ENCODE data around the gene PALM2AKAP2.

PALM2AKAP2 gene

GRCh38 chr9:109779711-109780452, at the start of gene PALM2AKAP2:
PALM2AKAP2 (plus strand) TSS chr9:109780198; CDS start chr9:109780489, 291 bp downstream.
- TF ChIP-seq ZNF274 (IDR thresholded peaks at IDR 0.05; ENCODE audit: low read depth, low read length), result no peak
- peak within 1 kb of the TSS; percentile 26; the same call in 1 of the 2 replicates for H3K4me3 ChIP-seq (ENCODE audit: low read length)

DNA sequence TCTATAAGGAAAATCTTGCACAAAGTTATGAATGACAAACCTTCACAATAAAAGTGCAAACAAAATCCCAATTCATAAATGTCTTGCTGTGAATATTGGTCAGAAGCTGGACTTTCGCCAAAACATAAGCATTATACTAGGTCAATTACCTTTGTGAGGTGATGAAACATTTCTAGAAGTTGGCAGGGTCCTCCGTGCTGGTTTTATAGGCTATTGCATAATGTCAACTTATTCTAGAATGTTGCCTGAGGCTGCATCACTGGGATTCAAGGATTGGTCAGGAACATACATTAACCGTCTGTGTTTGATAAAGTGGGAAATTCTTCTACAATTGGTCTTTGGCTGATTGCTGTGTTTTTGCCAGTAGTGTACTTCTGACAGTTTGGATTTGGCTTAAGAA, 49.8 kb upstream of the PALM2AKAP2 start:
- no peak overlapping the region for H3K4me3 ChIP-seq (ENCODE audit: low read length)
- no peak for TF ChIP-seq ZNF274 (IDR thresholded peaks at IDR 0.05; ENCODE audit: low read depth, low read length)

GRCh38 chr9:109733690-109734089, 46.3 kb upstream of the PALM2AKAP2 start:
- H3K4me3 ChIP-seq (ENCODE audit: low read length), result no peak overlapping the region
- TF ChIP-seq ZNF274 (IDR thresholded peaks at IDR 0.05; ENCODE audit: low read depth, low read length), result no peak

DNA sequence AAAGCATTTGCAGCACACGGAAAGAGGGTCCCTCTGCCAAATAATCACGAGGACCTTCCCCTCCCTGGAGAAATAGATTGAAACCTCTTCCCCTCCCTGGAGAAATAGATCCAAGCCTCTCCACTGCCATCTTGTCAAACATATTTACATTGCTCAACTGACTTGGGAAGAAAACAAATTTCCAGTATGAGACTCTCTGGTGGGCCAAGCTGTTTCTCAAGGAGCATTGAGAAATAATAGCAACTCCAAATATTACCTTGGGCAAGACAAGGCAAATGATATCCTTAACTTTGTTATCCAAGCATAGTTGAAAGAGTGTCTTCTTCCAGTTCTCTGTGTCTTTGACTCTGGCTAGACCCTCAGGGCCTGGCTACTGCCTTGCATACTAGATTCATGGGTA, 45.2 kb upstream of the PALM2AKAP2 start:
- TF ChIP-seq ZNF274 (IDR thresholded peaks at IDR 0.05; ENCODE audit: low read depth, low read length), result no peak

GRCh38 chr9:109735801-109736200, 44.2 kb upstream of the PALM2AKAP2 start:
- TF ChIP-seq ZNF274 (IDR thresholded peaks at IDR 0.05; ENCODE audit: low read depth, low read length), result no peak
- H3K4me3 ChIP-seq (ENCODE audit: low read length), result no peak overlapping the region

More for the DNA sequence above, 45.2 kb upstream of the PALM2AKAP2 start:
- H3K4me3 ChIP-seq (ENCODE audit: low read length), result no peak overlapping the region

- no peak overlapping the region for H3K4me3 ChIP-seq (ENCODE audit: low read length)
- no peak for TF ChIP-seq ZNF274 (IDR thresholded peaks at IDR 0.05; ENCODE audit: low read depth, low read length)
Observed at GRCh38 chr9:109737295-109737694, 42.7 kb upstream of the PALM2AKAP2 start.

DNA sequence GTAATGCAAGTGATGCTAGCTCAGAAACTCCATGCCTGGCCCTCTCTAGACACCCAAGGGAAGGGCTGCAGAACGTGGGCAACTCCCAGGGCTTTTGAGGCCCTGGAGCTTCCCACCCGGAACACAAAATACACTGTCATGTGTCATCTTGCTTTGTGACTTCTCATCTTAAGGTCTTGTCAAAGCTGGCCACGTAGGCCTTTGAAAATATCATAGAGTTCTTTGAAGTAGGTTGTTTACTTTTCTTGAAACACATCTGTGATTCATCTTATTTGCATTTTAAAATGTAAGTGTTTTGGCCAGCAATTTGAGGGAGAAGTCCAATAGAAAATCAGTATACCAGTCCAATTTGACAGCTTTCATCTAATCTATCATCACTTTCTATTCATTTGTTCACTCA, 40.2 kb upstream of the PALM2AKAP2 start:
- TF ChIP-seq ZNF274 (IDR thresholded peaks at IDR 0.05; ENCODE audit: low read depth, low read length), result no peak
- H3K4me3 ChIP-seq (ENCODE audit: low read length), result no peak overlapping the region

- H3K4me3 ChIP-seq (ENCODE audit: low read length), result no peak overlapping the region
- no peak for TF ChIP-seq ZNF274 (IDR thresholded peaks at IDR 0.05; ENCODE audit: low read depth, low read length)
Observed at GRCh38 chr9:109742776-109743348, 37.1 kb upstream of the PALM2AKAP2 start.

DNA sequence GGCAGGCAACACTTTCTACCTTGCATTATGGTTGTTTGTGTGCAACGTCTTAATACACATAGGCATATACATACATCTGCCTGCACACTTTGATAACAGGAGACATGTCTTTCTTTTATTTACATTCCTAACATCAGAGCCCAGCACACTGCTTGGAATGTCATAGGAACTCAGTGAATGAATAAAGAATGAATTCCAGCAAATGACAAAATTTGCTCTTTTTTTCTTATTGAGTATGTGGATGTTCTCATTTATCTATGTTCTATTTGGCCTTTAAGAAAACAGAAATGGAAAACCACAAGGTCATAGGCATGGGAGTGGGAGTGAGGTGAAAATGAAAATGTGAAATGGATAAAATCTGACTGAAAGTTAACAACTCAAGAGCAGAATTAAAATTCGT, 36.3 kb upstream of the PALM2AKAP2 start:
- TF ChIP-seq ZNF274 (IDR thresholded peaks at IDR 0.05; ENCODE audit: low read depth, low read length), result no peak
- no peak overlapping the region for H3K4me3 ChIP-seq (ENCODE audit: low read length)

DNA sequence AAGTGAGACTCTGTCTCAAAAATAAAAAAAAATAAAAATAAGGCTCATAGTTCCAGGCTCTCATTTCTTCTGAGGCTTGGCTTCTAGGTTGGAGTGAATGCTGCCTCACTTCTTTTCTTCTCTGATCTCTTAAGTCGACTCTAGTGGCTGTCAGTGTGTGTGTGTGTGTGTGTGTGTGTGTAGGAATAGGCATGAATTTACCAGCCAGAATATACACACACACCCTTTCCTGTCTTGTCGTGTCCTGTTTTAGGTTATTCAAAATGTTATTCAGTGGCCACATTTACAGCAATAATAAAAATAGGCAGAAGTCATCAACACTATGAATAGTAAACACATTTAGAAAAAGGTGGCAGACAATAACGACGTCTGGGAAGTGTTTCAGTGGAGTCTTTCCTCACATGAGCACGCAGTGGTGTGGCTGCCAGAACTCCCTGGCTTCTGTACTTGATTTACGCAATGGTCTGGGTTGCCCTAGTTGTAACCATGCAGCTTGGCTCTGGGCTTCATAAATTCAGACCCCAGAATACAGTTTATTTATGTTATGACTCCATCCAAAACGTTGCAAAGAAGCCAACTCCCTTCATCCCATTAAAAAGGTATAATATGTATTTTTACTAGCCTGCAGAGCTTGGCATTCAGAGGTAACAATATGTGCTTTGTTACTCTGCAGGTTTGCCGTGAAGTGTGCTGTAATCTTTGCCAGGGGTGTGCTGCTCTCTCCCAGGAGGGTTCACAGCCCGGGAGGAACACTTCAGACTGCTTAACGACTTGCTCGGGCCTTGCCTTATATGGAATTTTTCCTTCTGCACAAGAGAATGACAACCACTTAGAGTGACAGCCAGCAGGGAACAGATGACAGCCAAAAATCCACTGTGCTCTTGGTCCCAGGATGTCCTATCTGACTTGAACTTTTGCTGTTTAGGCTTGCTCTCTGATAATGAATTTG, 34.4 kb upstream of the PALM2AKAP2 start:
- no peak overlapping the region for H3K4me3 ChIP-seq (ENCODE audit: low read length)

DNA sequence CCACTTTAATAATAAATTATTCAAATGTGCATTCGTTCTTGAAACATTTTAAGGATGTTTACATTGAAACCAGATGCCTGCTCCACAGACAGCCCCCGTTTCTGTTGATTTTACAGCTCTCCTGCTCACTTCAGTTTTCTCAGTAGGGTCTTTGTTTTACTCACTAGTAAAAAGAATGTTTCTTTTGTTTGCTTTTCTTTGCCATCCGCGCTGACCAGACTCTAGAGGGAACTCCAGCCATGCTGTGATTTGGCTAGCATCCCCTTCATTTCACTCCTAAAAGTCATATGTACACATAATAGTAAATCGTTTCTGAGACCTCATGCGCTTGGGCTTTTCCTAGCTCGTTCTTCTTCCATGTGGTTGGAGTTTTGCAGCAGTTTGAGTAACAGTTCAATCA, 28.7 kb upstream of the PALM2AKAP2 start:
- H3K4me3 ChIP-seq (ENCODE audit: low read length), result no peak overlapping the region

More for the DNA sequence above, 34.4 kb upstream of the PALM2AKAP2 start:
- TF ChIP-seq ZNF274 (IDR thresholded peaks at IDR 0.05; ENCODE audit: low read depth, low read length), result no peak

GRCh38 chr9:109753308-109753707, 26.7 kb upstream of the PALM2AKAP2 start:
- H3K4me3 ChIP-seq (ENCODE audit: low read length), result no peak overlapping the region
- TF ChIP-seq ZNF274 (IDR thresholded peaks at IDR 0.05; ENCODE audit: low read depth, low read length), result no peak

More for the DNA sequence above, 28.7 kb upstream of the PALM2AKAP2 start:
- no peak for TF ChIP-seq ZNF274 (IDR thresholded peaks at IDR 0.05; ENCODE audit: low read depth, low read length)

- no peak overlapping the region for H3K4me3 ChIP-seq (ENCODE audit: low read length)
- TF ChIP-seq ZNF274 (IDR thresholded peaks at IDR 0.05; ENCODE audit: low read depth, low read length), result no peak
Observed at GRCh38 chr9:109755040-109755439, 25.0 kb upstream of the PALM2AKAP2 start.

- H3K4me3 ChIP-seq (ENCODE audit: low read length), result no peak overlapping the region
- TF ChIP-seq ZNF274 (IDR thresholded peaks at IDR 0.05; ENCODE audit: low read depth, low read length), result no peak
Observed at GRCh38 chr9:109759589-109759988, 20.4 kb upstream of the PALM2AKAP2 start.
